Mesendoderm (in vitro differentiated cells): ENCODE data around the gene SOX8.
A peak's percentile ranks its signal among the peaks of the same experiment; 100 is the strongest.

ENCODE experiments used
- DNase-seq: peaks from one replicate; pipeline ENCODE4 v3.0.0; 2013
- H2AK5ac ChIP-seq: 2 replicates; pipeline ENCODE4 v1.6.1; 2013; ENCODE audit warnings: low read length, inconsistent platforms
- H2BK120ac ChIP-seq: 2 replicates; pipeline ENCODE4 v1.6.1; 2013; ENCODE audit warnings: low read depth, mild to moderate bottlenecking, low read length, moderate library complexity, mixed read lengths
- H2BK15ac ChIP-seq: replicated peaks from 2 replicates; pipeline ENCODE4 v1.6.1; 2013; ENCODE audit warnings: low read depth, mild to moderate bottlenecking, moderate library complexity
- H2BK5ac ChIP-seq: 2 replicates; pipeline ENCODE4 v1.6.1; 2013; ENCODE audit warnings: low read length, inconsistent platforms
- H3K18ac ChIP-seq: 2 replicates; pipeline ENCODE4 v1.6.1; 2013; ENCODE audit warnings: mild to moderate bottlenecking, low read length, mixed read lengths
- H3K23ac ChIP-seq: one replicate; pipeline ENCODE4 v1.6.1; 2013; ENCODE audit warnings: low read length
- H3K27ac ChIP-seq: 2 replicates; pipeline ENCODE4 v1.5.1; 2013; ENCODE audit warnings: low read depth, mild to moderate bottlenecking, inconsistent platforms, low read length, moderate library complexity
- H3K27me3 ChIP-seq: 2 replicates; pipeline ENCODE4 v1.6.1; 2013; ENCODE audit warnings: low read length, control low read depth, mild to moderate bottlenecking, inconsistent platforms; ENCODE audit not compliant: insufficient read depth, poor library complexity
- H3K36me3 ChIP-seq: 2 replicates; pipeline ENCODE4 v1.6.1; 2013; ENCODE audit warnings: low read length, inconsistent platforms; ENCODE audit not compliant: control insufficient read depth, insufficient read depth
- H3K4ac ChIP-seq: one replicate; pipeline ENCODE4 v1.6.1; 2013; ENCODE audit warnings: low read depth, mild to moderate bottlenecking, low read length, moderate library complexity
- H3K4me1 ChIP-seq: 2 replicates; pipeline ENCODE4 v1.6.1; 2013; ENCODE audit warnings: low read depth, low read length, inconsistent platforms; ENCODE audit not compliant: control insufficient read depth
- H3K4me2 ChIP-seq: 2 replicates; pipeline ENCODE4 v1.6.1; 2013; ENCODE audit warnings: low read length
- H3K4me3 ChIP-seq: 2 replicates; pipeline ENCODE4 v1.5.1; 2013; ENCODE audit warnings: mild to moderate bottlenecking, low read length
- H3K56ac ChIP-seq: one replicate; pipeline ENCODE4 v1.6.1; 2013; ENCODE audit warnings: low read length
- H3K79me1 ChIP-seq: 2 replicates; pipeline ENCODE4 v1.6.1; 2013; ENCODE audit warnings: low read length, inconsistent platforms
- H3K79me2 ChIP-seq: 2 replicates; pipeline ENCODE4 v1.6.1; 2013; ENCODE audit warnings: mild to moderate bottlenecking, low read length; ENCODE audit not compliant: control insufficient read depth, insufficient read depth
- H3K9ac ChIP-seq: 2 replicates; pipeline ENCODE4 v1.6.1; 2013; ENCODE audit warnings: low read length, inconsistent platforms
- H4K5ac ChIP-seq: one replicate; pipeline ENCODE4 v1.6.1; 2013; ENCODE audit warnings: low read length
- H4K8ac ChIP-seq: one replicate; pipeline ENCODE4 v1.6.1; 2013; ENCODE audit warnings: low read depth, mild to moderate bottlenecking, control low read depth, low read length, moderate library complexity
- WGBS: extraction: QIAGEN DNeasy Blood & Tissue Kit; methylation state at CpG from one replicate; pipeline ENCODE4 v1.1.7; 2013; ENCODE audit warnings: low lambda C conversion rate, missing lambda C conversion rate; ENCODE audit not compliant: insufficient coverage; ENCODE audit errors: extremely low coverage; 5-methylcytosine and 5-hydroxymethylcytosine counted together

The SOX8 gene

GRCh38 chr16:998615-999014, 17.0 kb downstream of the SOX8 start:
- no CpG with 5 or more reads among the region's 11 CpGs for WGBS
- H3K4me3 ChIP-seq, result no peak overlapping the region
- no peaks in the 10 kb centered on the region for H3K79me1 ChIP-seq
- no peak overlapping the region for H2AK5ac ChIP-seq
- H3K4ac ChIP-seq, result no peak overlapping the region
- no peak overlapping the region for H4K5ac ChIP-seq
- no peak overlapping the region for H3K9ac ChIP-seq
- no peak overlapping the region for H3K23ac ChIP-seq
- H3K56ac ChIP-seq, result no peak overlapping the region
- H2BK120ac ChIP-seq, result no peak overlapping the region
- H3K18ac ChIP-seq, result no peak overlapping the region
- H4K8ac ChIP-seq, result no peak overlapping the region
- H2BK5ac ChIP-seq, result no peak overlapping the region
- H3K36me3 ChIP-seq, result no peaks in the 10 kb centered on the region
- H3K4me1 ChIP-seq, result no peaks in the 10 kb centered on the region
- no peak overlapping the region for H3K4me2 ChIP-seq
- H3K27me3 ChIP-seq, result no peaks in the 10 kb centered on the region
- no peaks in the 10 kb centered on the region for H3K79me2 ChIP-seq
- no peak overlapping the region for H3K27ac ChIP-seq
- no peak overlapping the region for H2BK15ac ChIP-seq
- DNase-seq, result no peak

GRCh38 chr16:999677-1000076, 18.1 kb downstream of the SOX8 start:
- H3K18ac ChIP-seq, result no peak overlapping the region
- H3K4me1 ChIP-seq, result no peaks in the 10 kb centered on the region
- no peak overlapping the region for H3K4me3 ChIP-seq
- H3K79me1 ChIP-seq, result no peaks in the 10 kb centered on the region
- no peaks in the 10 kb centered on the region for H3K27me3 ChIP-seq
- H3K4me2 ChIP-seq, result no peak overlapping the region
- no CpG with 5 or more reads among the region's 11 CpGs for WGBS
- H3K4ac ChIP-seq, result no peak overlapping the region
- H4K8ac ChIP-seq, result no peak overlapping the region
- H2AK5ac ChIP-seq, result no peak overlapping the region
- DNase-seq, result no peak
- H2BK120ac ChIP-seq, result no peak overlapping the region
- no peak overlapping the region for H3K23ac ChIP-seq
- H3K9ac ChIP-seq, result no peak overlapping the region
- no peak overlapping the region for H4K5ac ChIP-seq
- H2BK15ac ChIP-seq, result no peak overlapping the region
- H3K79me2 ChIP-seq, result no peaks in the 10 kb centered on the region
- no peaks in the 10 kb centered on the region for H3K36me3 ChIP-seq
- no peak overlapping the region for H2BK5ac ChIP-seq
- H3K27ac ChIP-seq, result no peak overlapping the region
- no peak overlapping the region for H3K56ac ChIP-seq

- H3K4me3 ChIP-seq, result no peak overlapping the region
- H2BK5ac ChIP-seq, result no peak overlapping the region
- no peaks in the 10 kb centered on the region for H3K36me3 ChIP-seq
- no peaks in the 10 kb centered on the region for H3K27me3 ChIP-seq
- H3K4ac ChIP-seq, result no peak overlapping the region
- H2AK5ac ChIP-seq, result no peak overlapping the region
- no peaks in the 10 kb centered on the region for H3K79me1 ChIP-seq
- H2BK15ac ChIP-seq, result no peak overlapping the region
- H2BK120ac ChIP-seq, result no peak overlapping the region
- H3K18ac ChIP-seq, result no peak overlapping the region
- H3K79me2 ChIP-seq, result no peaks in the 10 kb centered on the region
- no CpG with 5 or more reads among the region's 17 CpGs for WGBS
- no peak overlapping the region for H4K5ac ChIP-seq
- H3K56ac ChIP-seq, result no peak overlapping the region
- H3K4me1 ChIP-seq, result no peaks in the 10 kb centered on the region
- no peak overlapping the region for H3K9ac ChIP-seq
- H4K8ac ChIP-seq, result no peak overlapping the region
- H3K23ac ChIP-seq, result no peak overlapping the region
- no peak overlapping the region for H3K27ac ChIP-seq
- DNase-seq, result no peak
- H3K4me2 ChIP-seq, result no peak overlapping the region
Observed at GRCh38 chr16:1000608-1001007, 19.0 kb downstream of the SOX8 start.

GRCh38 chr16:1001096-1001495, 19.5 kb downstream of the SOX8 start:
- no peak overlapping the region for H2BK5ac ChIP-seq
- no peak overlapping the region for H2BK15ac ChIP-seq
- H3K9ac ChIP-seq, result no peak overlapping the region
- H3K79me2 ChIP-seq, result no peaks in the 10 kb centered on the region
- no peak overlapping the region for H2BK120ac ChIP-seq
- H4K8ac ChIP-seq, result no peak overlapping the region
- no peaks in the 10 kb centered on the region for H3K36me3 ChIP-seq
- no peak overlapping the region for H3K4ac ChIP-seq
- H3K23ac ChIP-seq, result no peak overlapping the region
- no peak overlapping the region for H3K56ac ChIP-seq
- no peak overlapping the region for H3K4me3 ChIP-seq
- no peak for DNase-seq
- H3K27me3 ChIP-seq, result no peaks in the 10 kb centered on the region
- H4K5ac ChIP-seq, result no peak overlapping the region
- no CpG with 5 or more reads among the region's 11 CpGs for WGBS
- H3K27ac ChIP-seq, result no peak overlapping the region
- no peaks in the 10 kb centered on the region for H3K79me1 ChIP-seq
- H3K4me2 ChIP-seq, result no peak overlapping the region
- no peak overlapping the region for H2AK5ac ChIP-seq
- H3K18ac ChIP-seq, result no peak overlapping the region
- H3K4me1 ChIP-seq, result no peaks in the 10 kb centered on the region

GRCh38 chr16:1002399-1003166, 21.0 kb downstream of the SOX8 start:
- no peak overlapping the region for H4K8ac ChIP-seq
- H2AK5ac ChIP-seq, result no peak overlapping the region
- H3K4ac ChIP-seq, result no peak overlapping the region
- no peaks in the 10 kb centered on the region for H3K36me3 ChIP-seq
- no peaks in the 10 kb centered on the region for H3K79me1 ChIP-seq
- no peaks in the 10 kb centered on the region for H3K27me3 ChIP-seq
- no peak overlapping the region for H3K23ac ChIP-seq
- H3K9ac ChIP-seq, result no peak overlapping the region
- H3K27ac ChIP-seq, result no peak overlapping the region
- H4K5ac ChIP-seq, result no peak overlapping the region
- H3K56ac ChIP-seq, result no peak overlapping the region
- no peak overlapping the region for H3K4me3 ChIP-seq
- no peak overlapping the region for H2BK15ac ChIP-seq
- H3K79me2 ChIP-seq, result no peaks in the 10 kb centered on the region
- DNase-seq, result peak; percentile 69
- H2BK5ac ChIP-seq, result no peak overlapping the region
- no CpG with 5 or more reads among the region's 46 CpGs for WGBS
- no peak overlapping the region for H3K18ac ChIP-seq
- no peak overlapping the region for H3K4me2 ChIP-seq
- H3K4me1 ChIP-seq, result no peaks in the 10 kb centered on the region
- H2BK120ac ChIP-seq, result no peak overlapping the region
